ENCODE results near the gene SLC8B1.

The SLC8B1 gene

DNA sequence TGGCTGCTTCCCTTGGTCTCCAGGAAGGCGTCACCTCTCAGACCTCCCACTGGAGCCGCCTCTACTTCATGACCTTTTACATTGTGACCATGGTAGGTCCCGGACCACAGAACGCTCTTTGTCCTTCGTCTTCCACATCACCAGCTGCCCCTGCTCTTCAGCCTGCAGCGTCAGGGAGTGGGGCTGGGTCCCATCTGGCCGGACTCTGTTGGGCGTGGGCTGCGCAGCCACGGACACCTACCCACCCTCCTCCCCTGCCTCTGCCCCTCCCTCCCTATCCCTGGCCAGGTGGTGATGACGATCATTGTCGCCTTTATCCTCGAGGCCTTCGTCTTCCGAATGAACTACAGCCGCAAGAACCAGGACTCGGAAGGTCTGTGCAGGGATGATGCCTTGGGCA, 43.3 kb downstream of the SLC8B1 start:
- Histone ChIP-seq H3K4me3 (ENCODE audit: low read depth, low read length) (no peak overlapping the region), H3K36me3 (replicated peaks) (peaks cover 16% of the 10 kb centered on the region), H3K27me3 (replicated peaks) (no peaks in the 10 kb centered on the region), H3K27ac (no peak overlapping the region)
- no peak for DNase-seq
- in situ Hi-C loops (cut with HindIII; ENCODE audit: low pct_ligation_motif_present, low sequenced_read_pairs), result no loop called here
- TF ChIP-seq, protein P1, sequence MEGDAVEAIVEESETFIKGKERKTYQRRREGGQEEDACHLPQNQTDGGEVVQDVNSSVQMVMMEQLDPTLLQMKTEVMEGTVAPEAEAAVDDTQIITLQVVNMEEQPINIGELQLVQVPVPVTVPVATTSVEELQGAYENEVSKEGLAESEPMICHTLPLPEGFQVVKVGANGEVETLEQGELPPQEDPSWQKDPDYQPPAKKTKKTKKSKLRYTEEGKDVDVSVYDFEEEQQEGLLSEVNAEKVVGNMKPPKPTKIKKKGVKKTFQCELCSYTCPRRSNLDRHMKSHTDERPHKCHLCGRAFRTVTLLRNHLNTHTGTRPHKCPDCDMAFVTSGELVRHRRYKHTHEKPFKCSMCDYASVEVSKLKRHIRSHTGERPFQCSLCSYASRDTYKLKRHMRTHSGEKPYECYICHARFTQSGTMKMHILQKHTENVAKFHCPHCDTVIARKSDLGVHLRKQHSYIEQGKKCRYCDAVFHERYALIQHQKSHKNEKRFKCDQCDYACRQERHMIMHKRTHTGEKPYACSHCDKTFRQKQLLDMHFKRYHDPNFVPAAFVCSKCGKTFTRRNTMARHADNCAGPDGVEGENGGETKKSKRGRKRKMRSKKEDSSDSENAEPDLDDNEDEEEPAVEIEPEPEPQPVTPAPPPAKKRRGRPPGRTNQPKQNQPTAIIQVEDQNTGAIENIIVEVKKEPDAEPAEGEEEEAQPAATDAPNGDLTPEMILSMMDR (IDR thresholded peaks at IDR 0.05; ENCODE audit: low read depth, low read length, missing control alignments), result no peak

DNA sequence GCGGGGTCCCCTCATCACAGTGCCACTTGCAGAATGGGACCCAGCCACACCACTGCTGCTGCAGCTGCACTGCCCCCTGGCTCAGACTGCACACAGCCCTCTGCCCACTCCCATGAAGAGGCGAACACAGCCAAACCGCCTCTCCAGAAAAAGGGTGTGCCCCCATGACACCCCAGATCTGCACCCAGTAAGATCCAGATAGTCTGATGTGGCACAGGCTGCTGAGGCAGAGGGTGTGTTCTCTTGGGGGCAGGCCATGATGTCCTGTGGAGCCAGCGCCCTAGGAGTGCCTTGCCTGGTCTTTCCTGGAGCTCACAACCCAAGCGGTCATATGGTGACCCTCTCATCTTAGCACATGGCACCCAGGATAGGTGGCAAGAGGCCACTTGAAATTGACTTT, 44.4 kb downstream of the SLC8B1 start:
- no peak overlapping the region for H3K27ac ChIP-seq
- TF ChIP-seq, protein P1 (IDR thresholded peaks at IDR 0.05; ENCODE audit: low read depth, low read length, missing control alignments), result no peak
- no peak for DNase-seq
- H3K4me3 ChIP-seq (ENCODE audit: low read depth, low read length), result no peak overlapping the region
- in situ Hi-C loops (cut with HindIII; ENCODE audit: low pct_ligation_motif_present, low sequenced_read_pairs), result no loop called here
- peaks cover 15% of the 10 kb centered on the region for H3K36me3 ChIP-seq (replicated peaks)
- H3K27me3 ChIP-seq (replicated peaks), result no peaks in the 10 kb centered on the region

DNA sequence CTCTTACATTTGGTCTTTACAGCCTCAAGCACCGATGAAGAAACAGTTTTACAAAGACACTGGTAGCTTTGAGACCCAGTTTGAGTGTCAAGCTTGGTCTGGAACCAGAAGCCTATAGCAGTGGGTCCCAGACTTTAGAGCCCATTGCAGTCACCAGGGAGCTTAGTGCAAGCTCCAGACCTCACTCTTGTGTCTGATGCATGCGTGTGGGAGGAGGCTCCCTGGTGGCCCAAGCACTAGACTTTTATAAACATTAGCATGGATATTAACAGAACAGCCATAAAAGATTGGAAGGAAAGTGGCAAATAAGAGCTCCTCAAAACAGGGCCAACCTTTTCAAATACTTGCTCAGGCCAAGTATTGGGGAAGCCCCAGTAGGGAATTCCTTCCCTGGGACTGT, 45.5 kb downstream of the SLC8B1 start:
- in situ Hi-C loops (cut with HindIII; ENCODE audit: low pct_ligation_motif_present, low sequenced_read_pairs), result no loop called here
- no peak overlapping the region for H3K4me3 ChIP-seq (ENCODE audit: low read depth, low read length)
- H3K27me3 ChIP-seq (replicated peaks), result no peaks in the 10 kb centered on the region
- no peak for DNase-seq
- no peak overlapping the region for H3K27ac ChIP-seq
- TF ChIP-seq, protein P1 (IDR thresholded peaks at IDR 0.05; ENCODE audit: low read depth, low read length, missing control alignments), result no peak
- peaks cover 25% of the 10 kb centered on the region for H3K36me3 ChIP-seq (replicated peaks)

- Histone ChIP-seq H3K36me3 (replicated peaks) (peaks cover 17% of the 10 kb centered on the region), H3K4me3 (ENCODE audit: low read depth, low read length) (no peak overlapping the region), H3K27ac (no peak overlapping the region), H3K27me3 (replicated peaks) (no peaks in the 10 kb centered on the region)
- TF ChIP-seq, protein P1 (IDR thresholded peaks at IDR 0.05; ENCODE audit: low read depth, low read length, missing control alignments), result no peak
- in situ Hi-C loops (cut with HindIII; ENCODE audit: low pct_ligation_motif_present, low sequenced_read_pairs), result no loop called here
- no peak for DNase-seq
Measured at GRCh38 chr12:113287899-113288282, 47.0 kb downstream of the SLC8B1 start.

GRCh38 chr12:113287146-113287898, 47.6 kb downstream of the SLC8B1 start:
- no peak overlapping the region for H3K27ac ChIP-seq
- no peaks in the 10 kb centered on the region for H3K27me3 ChIP-seq (replicated peaks)
- DNase-seq, result no peak
- TF ChIP-seq, protein P1 (IDR thresholded peaks at IDR 0.05; ENCODE audit: low read depth, low read length, missing control alignments), result no peak
- no peak overlapping the region for H3K4me3 ChIP-seq (ENCODE audit: low read depth, low read length)
- in situ Hi-C loops (cut with HindIII; ENCODE audit: low pct_ligation_motif_present, low sequenced_read_pairs), result no loop called here
- peaks cover 17% of the 10 kb centered on the region for H3K36me3 ChIP-seq (replicated peaks)

DNA sequence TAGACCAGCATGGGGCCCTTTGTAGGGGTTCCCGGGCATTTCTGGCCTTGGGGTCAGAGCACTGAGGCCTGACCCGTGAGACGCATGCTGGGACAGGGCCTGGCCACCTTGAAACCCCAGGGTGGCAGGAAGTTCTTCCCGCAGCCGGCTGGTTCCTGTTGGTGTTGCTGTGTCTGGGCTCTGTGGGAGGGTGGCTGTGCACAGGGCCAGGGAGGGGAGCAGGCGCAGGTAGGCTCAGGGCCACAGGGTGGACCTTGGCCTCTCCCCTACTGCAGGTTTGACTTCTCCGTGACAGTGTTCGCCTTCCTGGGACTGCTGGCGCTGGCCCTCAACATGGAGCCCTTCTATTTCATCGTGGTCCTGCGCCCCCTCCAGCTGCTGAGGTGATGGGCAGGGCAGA, 48.2 kb downstream of the SLC8B1 start:
- in situ Hi-C loops (cut with HindIII; ENCODE audit: low pct_ligation_motif_present, low sequenced_read_pairs), result no loop called here
- TF ChIP-seq, protein P1 (IDR thresholded peaks at IDR 0.05; ENCODE audit: low read depth, low read length, missing control alignments), result no peak
- Histone ChIP-seq H3K4me3 (ENCODE audit: low read depth, low read length) (no peak overlapping the region), H3K36me3 (replicated peaks) (peaks cover 17% of the 10 kb centered on the region), H3K27me3 (replicated peaks) (no peaks in the 10 kb centered on the region), H3K27ac (no peak overlapping the region)
- no peak for DNase-seq
